SU-DHL-6 (cell line): ENCODE data around the gene RPL18.

Source experiments
- H2AFZ ChIP-seq: fragments of 200-600 bp; sonication (generic); 2 replicates; pipeline ENCODE4 v1.6.1; 2014; ENCODE audit warnings: low read depth, mild to moderate bottlenecking, moderate library complexity, mixed read lengths, antibody characterized with exemption, low read length; ENCODE audit not compliant: severe bottlenecking
- H3F3A ChIP-seq: fragments of 200-600 bp; shearing (Covaris generic); 2 replicates; pipeline ENCODE4 v1.6.0; 2016; ENCODE audit warnings: antibody characterized with exemption, mild to moderate bottlenecking; ENCODE audit not compliant: insufficient read depth
- H3K27ac ChIP-seq: fragments of 200-600 bp; sonication (generic); 2 replicates; pipeline ENCODE4 v1.5.1; 2016; ENCODE audit warnings: low read depth, mild to moderate bottlenecking, low read length, moderate library complexity, mixed read lengths
- H3K27me3 ChIP-seq: fragments of 200-600 bp; sonication (generic), shearing (Covaris generic); 2 replicates; pipeline ENCODE4 v1.6.0; 2014; ENCODE audit warnings: mild to moderate bottlenecking, low read length
- H3K36me3 ChIP-seq: fragments of 200-600 bp; sonication (generic); 2 replicates; pipeline ENCODE4 v1.6.1; 2014; ENCODE audit warnings: mild to moderate bottlenecking, low read length, mixed read lengths
- H3K4me2 ChIP-seq: fragments of 300-600, 200-600 bp; shearing (Covaris generic), sonication (generic); 2 replicates; pipeline ENCODE4 v1.6.0; 2014; ENCODE audit warnings: low read length, low read depth, mild to moderate bottlenecking; ENCODE audit not compliant: poor library complexity, severe bottlenecking
- H3K4me3 ChIP-seq: fragments of 200-600 bp; sonication (generic); 2 replicates; pipeline ENCODE4 v1.5.1; 2014; ENCODE audit warnings: antibody characterized with exemption, low read length, mild to moderate bottlenecking, mixed read lengths; ENCODE audit not compliant: insufficient read depth, poor library complexity, severe bottlenecking
- H3K79me2 ChIP-seq: fragments of 200-600 bp; sonication (generic); 2 replicates; pipeline ENCODE4 v1.6.1; 2014; ENCODE audit warnings: mild to moderate bottlenecking, low read length, moderate library complexity; ENCODE audit not compliant: insufficient read depth
- H3K9ac ChIP-seq: fragments of 200-600 bp; sonication (generic); 2 replicates; pipeline ENCODE4 v1.7.0; 2014; ENCODE audit warnings: mild to moderate bottlenecking, low read length
- H3K9me2 ChIP-seq: fragments of 200-600 bp; sonication (generic); replicated peaks from 2 replicates; pipeline ENCODE4 v1.6.1; 2014; ENCODE audit warnings: low read length; ENCODE audit not compliant: insufficient read depth
- H3K9me3 ChIP-seq: fragments of 200-600 bp; sonication (generic); 2 replicates; pipeline ENCODE4 v1.6.1; 2014; ENCODE audit warnings: low read length, mixed read lengths; ENCODE audit not compliant: insufficient read depth
- H4K20me1 ChIP-seq: fragments of 200-600 bp; sonication (generic); 2 replicates; pipeline ENCODE4 v1.6.1; 2014; ENCODE audit warnings: low read depth, mild to moderate bottlenecking, antibody characterized with exemption, low read length, moderate library complexity, mixed read lengths
- EZH2phosphoT487 ChIP-seq: fragments of 200-600 bp; sonication (generic), shearing (Covaris generic); conservative IDR thresholded peaks from 2 replicates; pipeline ENCODE4 v1.6.1; 2018; ENCODE audit warnings: mild to moderate bottlenecking, antibody characterized with exemption, low read length, moderate library complexity, mixed read lengths
- TF ChIP-seq, protein P1 (sequence below): fragments of 200-600 bp; sonication (generic); IDR thresholded peaks from one replicate; pipeline ENCODE4 v1.5.1; 2017; ENCODE audit warnings: antibody characterized with exemption, mild to moderate bottlenecking, low read length, moderate library complexity; ENCODE audit not compliant: insufficient read depth, poor library complexity, severe bottlenecking

The RPL18 gene

DNA sequence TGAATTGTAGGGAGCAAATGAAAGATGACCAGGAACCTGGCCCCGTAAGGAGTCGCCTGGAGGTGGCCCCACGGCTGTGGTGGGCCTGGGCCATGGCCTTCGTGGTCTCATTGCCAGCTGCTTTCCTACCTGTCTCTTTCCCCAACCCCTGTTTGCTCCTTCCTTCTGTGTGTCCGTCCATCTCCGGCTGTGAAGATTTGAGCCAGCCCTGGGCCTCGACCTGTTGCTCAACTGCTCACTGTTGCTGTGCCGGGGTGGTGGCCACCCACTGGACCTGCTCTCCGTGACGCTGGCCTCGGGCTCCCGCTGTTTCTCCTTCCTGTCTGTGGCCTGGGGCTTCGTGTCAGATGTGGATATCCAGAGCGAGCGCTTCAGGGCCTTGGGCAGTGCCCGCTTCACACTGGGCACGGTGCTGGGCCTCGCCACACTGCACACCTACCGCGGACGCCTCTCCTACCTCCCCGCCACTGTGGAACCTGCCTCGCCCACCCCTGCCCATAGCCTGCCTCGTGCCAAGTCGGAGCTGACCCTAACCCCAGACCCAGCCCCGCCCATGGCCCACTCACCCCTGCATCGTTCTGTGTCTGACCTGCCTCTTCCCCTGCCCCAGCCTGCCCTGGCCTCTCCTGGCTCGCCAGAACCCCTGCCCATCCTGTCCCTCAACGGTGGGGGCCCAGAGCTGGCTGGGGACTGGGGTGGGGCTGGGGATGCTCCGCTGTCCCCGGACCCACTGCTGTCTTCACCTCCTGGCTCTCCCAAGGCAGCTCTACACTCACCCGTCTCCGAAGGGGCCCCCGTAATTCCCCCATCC is 9.7 kb upstream of the RPL18 start:
- no peaks in the 10 kb centered on the region for H3K27me3 ChIP-seq

DNA sequence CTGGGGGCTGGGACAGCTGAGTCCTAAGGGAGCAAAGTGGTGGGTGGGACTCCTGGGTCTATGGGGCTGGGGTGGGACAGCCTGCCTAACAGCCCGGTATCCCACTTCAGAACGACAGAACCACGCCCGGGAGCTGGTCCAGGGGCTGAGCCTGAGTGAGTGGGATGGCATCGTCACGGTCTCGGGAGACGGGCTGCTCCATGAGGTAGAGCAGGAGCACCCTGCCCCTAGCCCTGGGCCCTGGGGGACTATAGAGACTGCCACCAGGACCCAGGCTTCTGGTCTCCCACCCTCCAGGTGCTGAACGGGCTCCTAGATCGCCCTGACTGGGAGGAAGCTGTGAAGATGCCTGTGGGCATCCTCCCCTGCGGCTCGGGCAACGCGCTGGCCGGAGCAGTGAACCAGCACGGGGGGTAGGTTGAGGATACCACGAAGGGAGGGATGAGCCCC is 8.9 kb upstream of the RPL18 start:
- peaks cover 6% of the 10 kb centered on the region; the same call in 1 of the 2 replicates for H3K79me2 ChIP-seq
- no peaks in the 10 kb centered on the region for H3K9me3 ChIP-seq
- H3F3A ChIP-seq, result peaks cover 5% of the 10 kb centered on the region; the same call in 1 of the 2 replicates
- H2AFZ ChIP-seq, result no peak overlapping the region
- H3K36me3 ChIP-seq, result no peaks in the 10 kb centered on the region
- H3K9me2 ChIP-seq, result no peaks in the 10 kb centered on the region
- no peak overlapping the region for H3K4me3 ChIP-seq
- no peak overlapping the region for H3K27ac ChIP-seq
- H4K20me1 ChIP-seq, result no peaks in the 10 kb centered on the region
- H3K9ac ChIP-seq, result no peak overlapping the region
- no peak overlapping the region for H3K4me2 ChIP-seq
- no peaks in the 10 kb centered on the region for H3K27me3 ChIP-seq
- TF ChIP-seq, protein P1, sequence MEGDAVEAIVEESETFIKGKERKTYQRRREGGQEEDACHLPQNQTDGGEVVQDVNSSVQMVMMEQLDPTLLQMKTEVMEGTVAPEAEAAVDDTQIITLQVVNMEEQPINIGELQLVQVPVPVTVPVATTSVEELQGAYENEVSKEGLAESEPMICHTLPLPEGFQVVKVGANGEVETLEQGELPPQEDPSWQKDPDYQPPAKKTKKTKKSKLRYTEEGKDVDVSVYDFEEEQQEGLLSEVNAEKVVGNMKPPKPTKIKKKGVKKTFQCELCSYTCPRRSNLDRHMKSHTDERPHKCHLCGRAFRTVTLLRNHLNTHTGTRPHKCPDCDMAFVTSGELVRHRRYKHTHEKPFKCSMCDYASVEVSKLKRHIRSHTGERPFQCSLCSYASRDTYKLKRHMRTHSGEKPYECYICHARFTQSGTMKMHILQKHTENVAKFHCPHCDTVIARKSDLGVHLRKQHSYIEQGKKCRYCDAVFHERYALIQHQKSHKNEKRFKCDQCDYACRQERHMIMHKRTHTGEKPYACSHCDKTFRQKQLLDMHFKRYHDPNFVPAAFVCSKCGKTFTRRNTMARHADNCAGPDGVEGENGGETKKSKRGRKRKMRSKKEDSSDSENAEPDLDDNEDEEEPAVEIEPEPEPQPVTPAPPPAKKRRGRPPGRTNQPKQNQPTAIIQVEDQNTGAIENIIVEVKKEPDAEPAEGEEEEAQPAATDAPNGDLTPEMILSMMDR, result no peak
- TF ChIP-seq EZH2phosphoT487, result no peak

More for the DNA sequence above, 9.7 kb upstream of the RPL18 start:
- Histone ChIP-seq H2AFZ (no peak overlapping the region), H3K79me2 (peaks cover 2% of the 10 kb centered on the region; the same call in 1 of the 2 replicates), H3K9me3 (no peaks in the 10 kb centered on the region), H3K36me3 (no peaks in the 10 kb centered on the region), H3K4me2 (no peak overlapping the region), H3K4me3 (no peak overlapping the region), H3F3A (peaks cover 8% of the 10 kb centered on the region; the same call in 1 of the 2 replicates), H3K9me2 (no peaks in the 10 kb centered on the region), H3K27ac (no peak overlapping the region), H3K9ac (no peak overlapping the region), H4K20me1 (no peaks in the 10 kb centered on the region)
- TF ChIP-seq EZH2phosphoT487, result no peak
- TF ChIP-seq, protein P1, result no peak

DNA sequence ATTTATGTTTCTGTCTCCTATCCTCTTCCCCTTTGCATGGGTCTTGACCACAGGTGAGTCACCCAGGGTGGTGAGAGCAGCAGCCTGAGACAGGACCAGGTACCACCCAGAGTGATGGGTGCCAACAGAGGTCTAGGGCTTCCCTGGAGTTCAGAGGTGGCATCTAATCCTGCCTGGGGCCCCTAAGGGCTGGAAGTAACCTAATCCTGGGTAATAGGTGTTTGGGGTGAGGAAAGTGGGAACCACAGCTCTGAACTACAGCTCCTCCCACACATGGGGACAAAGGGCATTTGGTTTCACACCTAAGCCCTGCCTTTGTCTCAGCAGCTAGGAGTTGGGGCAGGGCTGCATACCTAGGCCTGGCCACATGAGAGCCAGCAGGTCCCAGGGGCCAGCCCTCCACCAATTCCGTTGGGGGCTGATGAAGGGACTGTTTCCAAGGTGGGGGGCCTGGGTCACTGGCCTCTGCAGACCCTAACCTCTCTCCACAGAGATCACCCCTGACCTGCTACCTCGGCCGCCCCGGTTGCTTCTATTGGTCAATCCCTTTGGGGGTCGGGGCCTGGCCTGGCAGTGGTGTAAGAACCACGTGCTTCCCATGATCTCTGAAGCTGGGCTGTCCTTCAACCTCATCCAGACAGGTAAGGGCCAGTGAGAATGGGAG is 8.4 kb upstream of the RPL18 start:
- Histone ChIP-seq H3K36me3 (no peaks in the 10 kb centered on the region), H3K79me2 (peaks cover 6% of the 10 kb centered on the region; the same call in 1 of the 2 replicates), H3K9ac (no peak overlapping the region), H3K4me2 (no peak overlapping the region), H3K9me2 (no peaks in the 10 kb centered on the region), H3K27ac (no peak overlapping the region), H4K20me1 (no peaks in the 10 kb centered on the region), H2AFZ (no peak overlapping the region), H3K9me3 (no peaks in the 10 kb centered on the region), H3K4me3 (no peak overlapping the region), H3F3A (peaks cover 5% of the 10 kb centered on the region; the same call in 1 of the 2 replicates), H3K27me3 (no peaks in the 10 kb centered on the region)
- TF ChIP-seq EZH2phosphoT487, result no peak
- TF ChIP-seq, protein P1, result no peak
